HG02884 (cell line): ENCODE data around the gene PHF12.
"Not testable (repeated sequence)": the region's sequence is repeated elsewhere in the genome, so short reads cannot be mapped to it uniquely, and the experiment has no call there.

Source experiments
- ATAC-seq: cut with Tn5 transposase; IDR thresholded peaks from one replicate; pipeline ENCODE4 v1.9.1; 2021; ENCODE audit warnings: mild to moderate bottlenecking, moderate library complexity; ENCODE audit not compliant: unreplicated experiment

Gene PHF12

DNA sequence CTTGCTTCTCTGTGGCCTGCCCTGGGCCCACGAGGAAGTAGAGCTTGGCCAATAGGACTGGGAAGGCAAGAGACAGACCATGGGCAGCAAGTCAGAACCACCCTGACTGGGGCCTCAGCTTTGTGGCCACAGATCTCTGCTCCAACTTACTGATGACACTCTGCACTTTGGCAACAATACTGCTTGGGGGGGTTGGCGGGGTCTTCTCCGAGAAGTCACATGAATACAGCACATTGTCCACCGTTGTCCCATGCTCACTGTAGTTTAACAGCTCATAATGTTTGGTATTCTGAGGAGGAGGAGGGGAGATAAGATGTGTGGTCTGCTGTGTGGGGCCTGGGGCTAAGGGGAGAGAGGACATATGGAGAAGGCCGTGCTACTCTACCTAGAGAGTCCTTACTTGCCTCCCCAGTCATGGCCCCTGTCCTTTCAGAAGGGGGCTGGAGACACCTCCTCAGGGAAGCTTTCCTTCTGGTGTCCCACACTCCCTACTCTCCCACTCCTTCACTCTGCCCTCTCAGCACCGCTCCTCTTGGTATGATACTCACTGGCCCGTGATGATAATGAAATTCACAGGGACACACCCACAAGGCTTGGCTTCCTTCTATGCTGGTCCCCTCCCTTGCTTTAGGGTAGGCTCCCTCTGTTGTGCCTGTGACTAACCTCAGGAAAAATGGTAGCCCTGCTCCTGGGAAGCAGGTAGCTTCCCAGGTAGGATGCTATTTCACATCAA lies 44.4 kb downstream of the PHF12 start:
- no peak for ATAC-seq

DNA sequence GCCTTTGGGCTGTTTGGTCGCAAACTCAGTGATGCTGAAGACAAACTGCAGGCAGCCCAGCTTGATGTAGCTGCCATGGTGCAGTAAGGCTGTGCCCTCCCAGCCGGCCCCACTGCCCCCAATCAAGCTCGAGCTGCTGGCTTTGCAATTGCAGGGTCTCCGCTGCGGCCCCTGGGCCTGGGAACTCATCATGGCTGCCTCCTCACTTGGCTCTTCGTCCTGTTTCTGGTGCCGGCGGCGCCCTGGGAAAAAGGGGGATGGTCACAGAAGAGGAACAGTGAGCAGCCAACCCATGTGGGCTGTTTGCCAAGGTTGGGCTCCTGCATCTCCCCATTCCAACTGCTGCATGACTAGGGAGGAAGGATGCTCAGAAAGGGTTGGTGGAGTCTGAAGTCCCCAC lies 45.0 kb downstream of the PHF12 start:
- no peak for ATAC-seq

DNA sequence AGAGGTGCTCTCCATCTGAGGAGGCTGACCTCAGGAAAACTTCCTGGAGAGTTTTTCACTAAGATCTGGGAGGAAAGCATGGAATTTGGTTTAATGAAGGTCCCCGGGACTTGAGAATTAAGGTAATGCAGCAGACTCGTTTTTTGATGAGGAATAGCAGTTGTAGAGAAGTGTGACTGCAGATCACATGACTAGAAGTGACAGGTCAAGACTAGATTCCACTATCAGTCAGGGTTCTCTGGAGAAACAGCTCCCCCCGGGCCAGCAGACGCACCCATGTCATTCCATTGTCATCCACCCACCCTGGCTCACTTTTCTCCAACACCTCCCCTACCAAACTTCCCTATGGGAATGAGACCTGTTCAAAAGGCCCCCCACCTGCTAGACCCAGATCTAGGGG lies 46.5 kb downstream of the PHF12 start:
- no peak for ATAC-seq

DNA sequence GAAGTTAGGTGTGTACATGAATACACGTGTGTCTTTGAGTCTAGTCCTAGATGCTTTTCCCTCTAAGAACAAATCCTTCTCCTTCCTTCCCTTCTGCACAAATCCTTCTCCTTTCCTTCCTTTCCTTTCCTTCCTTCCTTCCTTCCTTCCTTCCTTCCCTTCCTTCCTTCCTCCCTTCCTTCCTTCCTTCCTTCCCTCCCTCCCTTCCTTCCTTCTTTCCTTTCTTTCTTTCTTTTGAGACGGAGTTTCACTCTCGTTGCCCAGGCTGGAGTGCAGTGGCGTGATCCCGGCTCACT lies 47.8 kb downstream of the PHF12 start:
- ATAC-seq: not testable (repeated sequence)

DNA sequence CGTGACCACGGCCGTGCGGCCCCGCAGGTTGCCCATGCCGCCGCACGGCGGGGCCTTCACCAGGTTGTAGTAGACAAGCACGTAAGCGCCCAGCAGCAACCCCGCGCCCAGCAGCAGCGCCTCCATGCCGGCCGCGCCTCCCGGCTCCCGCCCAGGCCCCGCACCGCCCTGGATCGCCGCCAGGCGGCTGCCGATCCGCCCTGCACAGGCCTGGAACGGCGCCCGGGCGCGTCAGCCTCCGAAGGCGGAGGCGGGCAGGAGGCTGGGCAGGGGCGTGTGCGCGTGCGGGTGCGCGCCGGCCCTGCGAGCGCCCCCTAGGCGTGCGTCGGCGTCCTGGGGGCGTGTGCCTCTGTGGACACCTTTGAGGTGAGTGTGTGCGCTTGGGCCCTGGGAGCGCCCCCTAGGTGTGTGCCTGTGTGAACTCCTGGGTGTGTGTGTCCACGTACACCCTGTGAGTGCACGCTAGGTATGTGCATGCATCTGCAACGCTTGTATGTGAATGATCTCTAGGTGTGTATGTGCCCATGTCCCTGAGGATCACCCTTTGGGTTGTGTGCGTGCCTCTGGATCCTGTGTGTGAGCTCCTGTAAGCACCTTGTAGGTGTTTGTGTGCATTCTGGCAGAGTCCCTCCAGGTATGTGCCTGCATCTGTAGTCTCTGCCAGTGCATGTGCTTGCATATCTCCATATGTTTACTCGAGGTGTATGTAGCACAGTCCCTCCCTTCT lies 48.3 kb downstream of the PHF12 start, which contains the start of gene DHRS13:
Gene DHRS13 (minus strand): TSS at position 261 of the 727 bp plus-strand sequence. CDS start 135 bp downstream, at position 126.
- ATAC-seq: peak; percentile 85

DNA sequence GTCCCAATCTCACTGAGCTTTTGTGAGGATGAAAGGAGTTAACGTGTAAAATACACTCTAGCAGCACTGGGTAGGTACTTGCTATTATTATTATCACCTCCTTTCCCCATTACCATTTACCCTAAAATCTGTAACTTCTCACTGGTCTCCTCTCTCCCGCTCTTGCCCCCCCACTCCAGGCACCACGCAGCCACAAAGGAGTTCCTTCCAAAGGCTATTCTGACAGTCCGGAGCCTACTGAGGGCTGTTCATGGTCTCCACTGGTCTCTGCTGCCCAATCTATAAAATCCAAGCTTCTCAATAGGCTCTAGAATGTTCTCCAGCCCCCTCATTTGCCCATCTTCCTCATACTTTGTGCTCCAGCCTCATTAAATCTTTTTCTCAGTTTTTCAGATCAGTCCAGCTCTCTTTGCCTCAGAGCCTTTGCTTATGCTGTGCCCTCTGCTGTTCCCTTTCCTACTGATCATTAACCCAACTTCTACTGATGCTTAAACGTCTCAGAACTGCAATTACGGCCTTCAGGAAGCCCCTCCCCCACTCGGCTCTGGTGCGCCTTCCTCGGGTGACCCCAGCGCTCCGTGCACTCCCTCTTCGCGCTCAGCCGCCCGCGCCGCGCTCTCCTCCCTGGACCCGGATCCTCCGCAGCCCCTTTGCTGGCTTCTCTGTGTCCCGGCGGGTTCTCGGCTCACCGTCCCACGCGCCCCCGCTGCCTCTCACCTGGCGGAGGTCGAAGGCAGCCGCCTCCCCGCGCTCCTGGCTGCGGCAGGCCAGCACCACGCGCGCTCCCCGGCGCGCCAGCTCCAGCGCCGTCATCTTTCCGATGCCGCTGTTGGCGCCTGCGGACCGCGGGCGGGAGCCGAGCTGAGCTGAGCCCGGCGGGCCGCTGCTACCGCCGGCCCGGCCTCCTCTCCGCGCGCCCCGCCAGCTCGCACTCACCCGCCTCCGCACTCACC lies 49.2 kb downstream of the PHF12 start:
- peak; percentile 21 for ATAC-seq

DNA sequence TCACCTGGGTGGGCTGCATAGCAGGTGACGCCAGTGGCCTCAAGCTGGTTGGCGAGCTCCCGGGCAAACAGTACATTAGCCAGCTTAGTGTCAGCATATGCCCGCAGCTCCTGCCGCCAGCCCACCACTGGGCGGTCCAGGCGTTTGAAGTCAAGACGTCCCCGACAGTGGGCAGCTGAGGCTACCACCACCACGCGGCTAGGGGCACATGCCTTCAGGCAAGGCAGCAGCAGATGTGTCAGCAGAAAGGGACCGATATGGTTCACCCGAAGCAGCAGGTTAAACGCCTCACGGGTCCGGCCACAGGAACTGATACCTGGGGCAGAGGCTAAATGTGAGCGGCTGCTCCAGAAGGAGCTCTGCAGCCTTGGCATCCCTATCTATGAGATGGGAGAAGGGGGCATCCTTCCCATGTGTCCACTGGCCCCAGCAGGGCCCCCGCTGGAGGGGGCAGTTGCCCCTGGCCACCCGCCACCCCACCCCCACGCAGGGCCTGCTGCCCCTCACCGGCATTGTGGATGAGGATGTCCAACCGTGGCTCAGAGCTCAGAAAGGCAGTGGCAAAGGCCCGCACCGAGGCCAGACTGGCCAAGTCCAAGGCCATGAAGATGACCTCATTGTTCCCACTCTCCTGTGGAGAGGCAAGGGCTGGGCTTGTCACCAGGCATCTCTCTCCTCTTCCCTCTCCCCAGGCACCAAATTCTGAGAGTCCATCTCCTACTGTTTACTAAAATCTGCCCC lies 50.2 kb downstream of the PHF12 start:
- ATAC-seq: no peak

DNA sequence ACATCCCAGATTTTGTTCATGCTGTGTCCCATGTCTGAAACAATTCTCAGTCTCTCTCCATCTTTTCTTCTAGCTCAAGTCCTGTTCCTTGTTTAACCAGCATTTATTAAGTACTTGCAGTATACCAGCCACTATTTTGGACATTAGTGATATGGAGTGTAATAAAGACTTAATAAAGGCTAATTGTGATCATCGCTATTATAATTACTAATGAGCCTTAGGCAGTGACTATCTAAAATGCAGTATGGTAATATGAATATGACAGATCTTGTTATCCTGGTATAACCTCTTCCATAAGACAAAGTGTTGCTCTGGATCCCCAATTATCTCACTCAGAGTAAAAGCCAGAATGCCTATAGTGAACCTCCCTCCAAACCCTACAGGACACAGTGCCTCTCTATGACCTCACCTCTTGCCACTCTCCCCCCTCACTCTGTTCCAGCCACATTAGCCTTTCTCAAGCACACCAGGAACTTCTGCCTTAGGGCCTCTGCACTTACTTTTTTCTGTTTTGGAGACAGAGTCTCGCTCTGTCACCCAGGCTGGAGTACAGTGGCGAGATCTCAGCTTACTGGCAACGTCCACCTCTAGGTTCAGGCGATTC lies 52.0 kb downstream of the PHF12 start:
- ATAC-seq: no peak

DNA sequence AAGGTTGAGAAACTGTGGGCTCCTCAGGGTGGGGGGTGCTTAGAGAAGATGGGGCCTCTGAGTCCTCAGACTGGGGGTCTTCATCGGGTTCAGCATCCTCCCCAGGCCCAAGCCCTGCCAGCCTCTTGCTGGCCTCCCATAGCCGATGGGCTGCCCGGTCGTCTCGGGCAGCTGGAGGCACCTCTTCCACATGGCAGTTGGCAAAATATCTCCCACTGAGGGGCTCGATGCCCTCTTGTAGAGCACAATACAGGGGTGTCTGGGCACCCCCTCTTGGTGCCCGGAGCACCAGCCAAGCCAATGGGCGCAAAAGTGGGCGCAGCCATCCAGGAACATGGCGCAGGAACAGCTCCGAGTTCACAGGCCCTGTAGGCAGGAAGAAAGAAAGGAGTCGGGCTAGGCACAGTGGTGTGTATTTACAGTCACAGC lies 52.8 kb downstream of the PHF12 start:
- no peak for ATAC-seq

DNA sequence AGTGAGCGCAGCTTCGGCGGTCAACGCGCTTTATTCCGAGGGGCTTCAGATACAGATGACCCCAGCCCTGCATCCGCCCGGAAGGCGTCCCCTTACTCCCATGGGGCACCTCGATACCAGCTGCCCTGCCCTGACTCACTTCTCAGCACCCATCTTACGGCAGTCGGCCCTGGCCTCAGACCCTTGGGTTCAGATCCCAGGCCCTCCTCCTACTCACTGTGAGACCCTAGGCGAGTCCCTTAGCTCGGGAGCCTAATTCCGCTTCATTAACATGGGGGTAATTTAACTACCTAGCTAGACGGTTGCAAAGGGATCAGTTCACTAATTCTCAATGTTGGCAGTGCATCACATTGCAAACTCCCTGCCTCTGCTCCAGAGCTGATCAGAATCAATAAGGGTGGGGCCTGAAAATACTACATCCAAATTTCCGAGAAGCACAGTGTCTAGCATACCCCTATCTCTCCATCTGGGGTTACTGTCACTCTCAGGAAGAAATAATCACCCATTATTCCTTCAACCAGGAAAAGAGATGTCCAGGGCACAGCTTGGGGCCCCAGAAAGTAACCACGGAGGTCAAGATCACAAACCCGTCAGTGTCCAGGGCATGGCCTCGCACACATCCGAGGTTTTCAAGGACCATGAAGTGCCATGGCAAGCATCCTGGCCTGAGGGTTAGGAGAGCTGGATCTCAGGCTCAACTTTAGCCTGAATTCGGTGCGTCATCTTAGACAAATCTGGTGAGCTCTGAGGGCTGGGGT lies 53.4 kb downstream of the PHF12 start:
- ATAC-seq: no peak

DNA sequence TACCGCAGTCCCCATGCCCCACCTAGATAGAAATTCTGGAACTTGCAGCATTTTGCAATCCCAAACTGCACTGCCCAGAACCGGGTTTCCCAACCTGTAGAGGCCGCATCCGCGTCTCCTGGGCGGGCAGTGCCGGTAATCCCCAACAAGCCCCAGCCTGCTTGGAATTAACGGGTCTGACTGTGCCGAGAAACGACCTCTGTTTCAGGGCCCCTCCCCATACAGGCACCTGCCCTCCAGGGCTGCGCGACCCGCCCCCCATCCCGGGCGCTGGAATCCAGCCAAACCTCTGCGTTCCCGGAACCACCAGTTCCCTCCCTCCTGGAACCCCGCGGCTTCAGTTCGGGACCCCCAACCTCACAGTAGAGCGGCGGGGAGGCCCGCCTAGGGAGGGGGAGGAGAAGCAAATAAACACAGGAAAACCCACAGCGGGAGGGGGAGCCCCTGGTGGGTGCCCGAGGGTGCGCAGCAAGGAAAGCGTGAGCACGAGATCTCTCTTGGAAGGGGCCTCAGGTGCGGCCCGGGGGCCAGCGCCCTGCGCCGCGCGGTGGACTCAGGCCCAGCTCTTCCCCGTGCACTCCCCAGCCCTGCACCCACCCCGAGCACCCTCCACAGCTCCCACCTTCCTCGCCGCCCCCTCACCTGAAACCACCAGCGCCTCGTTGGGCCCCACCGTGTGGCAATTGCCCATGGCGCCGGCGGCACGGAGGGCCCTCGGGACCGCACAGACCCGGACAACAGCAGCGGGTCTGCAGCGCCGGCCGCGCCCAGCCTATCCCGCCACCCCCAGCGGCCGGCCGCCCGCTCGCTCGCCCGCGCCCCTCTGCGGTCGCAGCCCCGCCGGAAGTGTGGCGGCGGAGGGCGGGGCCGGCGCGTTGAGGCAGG lies 54.2 kb downstream of the PHF12 start, which contains the start of gene FLOT2:
Gene FLOT2 (minus strand): TSS at position 850 of the 885 bp plus-strand sequence. CDS start 159 bp downstream, at position 691.
- ATAC-seq: no peak

DNA sequence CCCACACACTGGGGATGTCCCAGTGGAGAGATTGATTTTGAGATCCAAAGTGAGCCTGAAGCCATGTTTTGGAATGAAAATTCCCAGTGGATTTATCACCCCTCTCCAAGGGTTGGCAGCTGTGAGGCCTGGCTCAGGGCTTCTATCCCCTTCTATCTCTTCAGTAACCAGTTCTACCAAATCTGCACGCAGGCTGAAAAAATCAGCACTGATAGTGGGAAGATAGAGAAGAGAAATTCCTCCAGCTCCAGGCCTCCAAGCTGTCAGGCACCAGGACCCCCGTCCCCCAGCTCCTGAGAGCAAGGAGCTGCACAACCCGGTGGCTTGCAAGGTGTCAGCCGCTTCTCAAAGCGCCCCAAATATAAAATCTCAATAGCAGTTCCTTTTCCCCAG lies 54.8 kb downstream of the PHF12 start:
- ATAC-seq: no peak

DNA sequence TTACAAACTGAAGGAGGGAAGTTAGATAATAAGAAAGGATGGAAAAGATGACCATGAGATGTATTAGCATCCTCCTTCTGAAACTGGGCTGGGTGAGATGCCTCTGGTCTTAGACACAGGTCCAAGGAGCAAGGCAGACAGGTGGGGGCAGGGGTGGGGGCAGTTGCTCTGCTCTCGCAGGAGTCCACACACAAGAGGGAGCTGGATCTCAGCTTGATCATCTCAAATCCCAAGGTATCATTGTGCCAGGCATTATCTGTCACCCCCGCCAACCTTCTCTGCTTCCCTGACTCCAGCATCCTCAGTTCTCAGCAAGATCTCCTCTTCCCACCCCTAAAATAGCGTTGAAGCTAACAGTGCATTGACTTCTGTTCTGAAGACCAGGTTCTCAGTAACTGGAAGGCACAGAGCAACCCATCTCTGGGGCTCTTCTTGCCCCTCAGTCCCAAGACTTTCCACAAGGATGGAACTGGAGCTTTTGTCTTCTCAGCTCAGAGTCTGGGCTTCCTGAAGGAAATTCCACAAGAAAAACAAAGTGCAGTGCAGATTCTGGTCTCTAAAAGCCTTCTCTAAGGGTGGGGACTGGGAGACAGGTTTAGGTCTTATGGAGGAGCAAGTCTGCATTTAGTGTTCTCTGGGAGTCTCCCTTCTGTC lies 55.4 kb downstream of the PHF12 start:
- ATAC-seq: no peak

DNA sequence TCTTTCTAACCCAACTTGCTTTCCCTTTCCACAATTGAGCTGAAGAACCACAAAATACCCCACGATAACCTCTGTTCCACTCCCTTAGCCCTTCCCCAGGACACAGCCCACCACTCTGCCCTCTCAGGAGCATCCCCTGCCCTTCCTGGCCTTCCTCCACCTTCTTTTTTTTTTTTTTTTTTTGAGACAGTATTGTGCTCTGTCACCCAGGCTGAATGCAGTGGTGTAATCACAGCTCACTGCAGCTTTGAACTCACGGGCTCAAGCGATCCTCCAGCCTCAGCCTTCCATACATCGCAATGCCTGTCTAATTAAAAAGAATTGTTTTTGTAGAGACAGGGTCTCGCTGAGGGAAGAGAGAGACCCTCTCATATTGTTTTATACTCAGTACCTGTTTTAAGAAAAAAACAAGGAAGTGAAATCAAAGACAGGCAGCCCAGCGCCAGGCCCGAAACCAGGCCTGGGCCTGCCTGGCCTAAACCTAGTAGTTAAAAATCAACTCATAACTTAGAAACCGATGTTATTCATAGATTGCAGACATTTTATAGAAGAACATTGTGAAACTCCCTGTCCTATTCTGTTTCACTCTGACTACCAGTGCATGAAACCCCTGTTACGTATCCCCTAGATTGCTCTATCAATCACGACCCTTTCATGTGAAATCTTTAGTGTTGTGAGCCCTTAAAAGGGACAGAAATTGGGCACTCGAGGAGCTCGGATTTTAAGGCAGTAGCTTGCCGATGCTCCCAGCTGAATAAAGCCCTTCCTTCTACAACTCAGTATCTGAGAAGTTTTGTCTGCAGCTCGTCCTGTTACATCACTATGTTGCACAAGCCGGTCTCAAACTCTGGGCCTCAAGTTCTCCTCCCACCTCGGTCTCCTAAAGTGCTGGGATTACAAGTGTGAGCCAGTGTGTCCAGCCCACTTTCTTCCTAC lies 57.8 kb downstream of the PHF12 start:
- ATAC-seq: not testable (repeated sequence)

DNA sequence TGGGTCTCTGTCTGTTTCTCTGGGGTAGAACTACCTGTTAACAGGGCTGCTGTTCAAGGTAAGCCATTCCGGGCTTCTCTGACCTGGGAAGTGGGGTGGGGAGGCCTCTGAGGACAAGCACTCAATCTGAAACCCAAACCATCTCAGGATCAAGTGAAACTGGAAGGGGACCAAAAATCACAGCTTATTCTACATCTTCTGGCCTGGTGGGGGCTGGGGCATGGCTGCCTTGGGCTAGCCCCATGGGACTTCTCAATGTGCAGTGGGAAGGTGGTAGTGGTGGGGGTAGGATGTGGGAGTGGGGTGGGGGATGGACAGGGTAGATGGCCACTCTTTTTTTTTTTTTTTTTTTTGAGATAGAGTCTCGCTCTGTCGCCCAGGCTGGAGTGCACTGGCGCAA lies 59.3 kb downstream of the PHF12 start:
- no peak for ATAC-seq

DNA sequence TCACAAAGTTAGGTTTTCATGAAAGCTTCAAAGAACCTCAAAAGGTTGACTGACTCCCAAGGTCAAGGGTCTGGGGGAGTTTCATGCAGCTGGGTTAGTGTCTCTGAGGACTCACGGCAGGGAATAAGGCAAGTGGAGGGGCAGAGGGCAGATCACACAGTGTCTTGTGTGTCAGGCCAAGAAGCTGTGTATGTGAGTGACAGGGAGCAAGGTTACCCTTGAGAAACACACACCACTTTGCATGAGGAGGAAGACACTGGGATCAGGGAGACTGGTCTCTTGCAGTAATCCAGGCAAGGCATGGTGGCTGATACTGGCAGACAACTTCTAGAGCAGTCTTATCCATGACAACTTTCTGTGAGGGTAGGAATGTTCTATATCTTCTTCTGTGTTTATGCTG lies 60.1 kb downstream of the PHF12 start:
- ATAC-seq: no peak

DNA sequence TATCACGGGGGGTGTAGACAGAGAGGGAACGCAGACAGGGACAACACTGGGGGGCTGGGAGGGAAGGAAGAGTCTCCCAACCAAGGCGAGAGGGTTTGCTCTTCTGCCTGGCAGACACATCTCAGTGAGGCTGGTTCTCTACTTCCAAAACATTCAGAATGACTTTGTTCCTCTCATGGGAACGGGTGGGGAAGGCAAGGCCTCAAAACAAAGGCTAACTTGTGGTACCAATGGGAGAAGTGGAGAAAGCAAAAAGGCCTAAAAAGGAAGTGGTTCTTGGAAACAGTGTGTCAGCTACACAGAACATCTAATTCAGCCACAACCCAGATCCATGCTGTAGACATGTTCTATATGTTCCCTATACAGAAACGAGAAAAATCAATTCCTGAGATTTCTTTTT lies 61.3 kb downstream of the PHF12 start:
- no peak for ATAC-seq
